IPS DF 4.7 (cell line): Measurements from ENCODE around the gene OTUB2.
A peak's percentile ranks its signal among the peaks of the same experiment; 100 is the strongest.
"Not testable (repeated sequence)": the region's sequence is repeated elsewhere in the genome, so short reads cannot be mapped to it uniquely, and the experiment has no call there.

Experiments used
- DNase-seq: peaks from one replicate; pipeline ENCODE4 v3.0.0-alpha.2; 2013; ENCODE audit warnings: low spot score; ENCODE audit errors: extremely low read depth

The OTUB2 gene

GRCh38 chr14:94056579-94057308 is 30.6 kb downstream of the OTUB2 start:
- no peak for DNase-seq

GRCh38 chr14:94058128-94058673 is 32.1 kb downstream of the OTUB2 start:
- DNase-seq = no peak

- DNase-seq = no peak
Observed at GRCh38 chr14:94058674-94059138, 32.6 kb downstream of the OTUB2 start.

- DNase-seq = no peak
Observed at GRCh38 chr14:94059998-94060397, 33.9 kb downstream of the OTUB2 start.

GRCh38 chr14:94062344-94062940 is 36.3 kb downstream of the OTUB2 start:
- DNase-seq = no peak

GRCh38 chr14:94066089-94066676 is 40.0 kb downstream of the OTUB2 start:
- no peak for DNase-seq

GRCh38 chr14:94072076-94072475 is 45.9 kb downstream of the OTUB2 start:
- not testable (repeated sequence) for DNase-seq

- no peak for DNase-seq
Observed at GRCh38 chr14:94074534-94074933, 48.4 kb downstream of the OTUB2 start.

GRCh38 chr14:94075008-94075407 is 48.9 kb downstream of the OTUB2 start:
- DNase-seq = no peak

- DNase-seq = no peak
Observed at GRCh38 chr14:94077111-94077821, 51.1 kb downstream of the OTUB2 start.

- no peak for DNase-seq
Observed at GRCh38 chr14:94077823-94078222, 51.7 kb downstream of the OTUB2 start.

- no peak for DNase-seq
Observed at GRCh38 chr14:94079891-94080620, 53.9 kb downstream of the OTUB2 start.

GRCh38 chr14:94080621-94081385 is 54.7 kb downstream of the OTUB2 start, which contains the start of the genes DDX24 and IFI27L1:
Gene DDX24, minus strand, starts transcription at chr14:94081202. Its CDS starts 1,460 bp downstream, at chr14:94079742.
Gene IFI27L1, plus strand, starts transcription at chr14:94081310. Its CDS starts 15,628 bp downstream, at chr14:94096938.
- peak; percentile 60 for DNase-seq

GRCh38 chr14:94081386-94081820 is 55.3 kb downstream of the OTUB2 start:
- no peak for DNase-seq

- DNase-seq = no peak
Observed at GRCh38 chr14:94087891-94088290, 61.8 kb downstream of the OTUB2 start.

GRCh38 chr14:94088516-94088915 is 62.4 kb downstream of the OTUB2 start:
- DNase-seq = no peak

GRCh38 chr14:94089479-94089878 is 63.3 kb downstream of the OTUB2 start:
- no peak for DNase-seq

- DNase-seq = no peak
Observed at GRCh38 chr14:94093418-94093817, 67.3 kb downstream of the OTUB2 start.

GRCh38 chr14:94097091-94097490 is 71.0 kb downstream of the OTUB2 start:
- no peak for DNase-seq
